HEK293 (cell line): ENCODE measurements around the gene RCOR1.
"Not testable (repeated sequence)": the region's sequence is repeated elsewhere in the genome, so short reads cannot be mapped to it uniquely, and the experiment has no call there.

Experiments
- CTCF ChIA-PET: fragments of 350-600 bp; formaldehyde crosslinking; extraction: SDS; loops from one replicate; lab custom pipeline; 2021; ENCODE audit warnings: antibody characterized with exemption; lab: Yijun Ruan, JAX
- POLR2A ChIA-PET: fragments of 300-600 bp; formaldehyde crosslinking; extraction: SDS; loops from one replicate; lab custom pipeline; 2020; ENCODE audit warnings: antibody characterized with exemption, inconsistent platforms; lab: Yijun Ruan, JAX
- H3K27ac ChIP-seq: fragments of 200-500 bp; sonication (Bioruptor generic); 2 replicates; pipeline ENCODE4 v1.5.1; 2014; ENCODE audit warnings: low read depth, low read length, control low read depth, inconsistent platforms; ENCODE audit errors: extremely low read depth
- H3K36me3 ChIP-seq, 2 experiments: fragments of 200-500 bp in 1 of 2; sonication (Bioruptor generic) in 1 of 2; 1 replicate in 1 of 2; 2 replicates in 1 of 2; pipeline ENCODE4 v1.5.1; 2014 to 2017; ENCODE audit warnings: inconsistent platforms in 2 of 2, low read length in 2 of 2; ENCODE audit not compliant: control insufficient read depth in 2 of 2, insufficient read depth in 1 of 2
- H3K4me1 ChIP-seq: fragments of 200-500 bp; sonication (Bioruptor generic); 2 replicates; pipeline ENCODE4 v1.5.1; 2014; ENCODE audit warnings: mild to moderate bottlenecking, low read length, inconsistent platforms; ENCODE audit not compliant: control insufficient read depth, insufficient read depth
- H3K4me3 ChIP-seq: 2 replicates; pipeline ENCODE4 v1.5.1; 2011; ENCODE audit warnings: low read depth, mild to moderate bottlenecking, control low read depth, low read length, moderate library complexity
- H3K9me3 ChIP-seq: fragments of 200-500 bp; sonication (Bioruptor generic); 2 replicates; pipeline ENCODE4 v1.5.1; 2014; ENCODE audit warnings: low read depth, low read length, inconsistent platforms; ENCODE audit not compliant: control insufficient read depth, insufficient read depth
- MZF1 ChIP-seq: fragments of 450-650 bp; formaldehyde crosslinking; IDR thresholded peaks from 2 replicates; pipeline ENCODE4 v1.5.1; 2017; ENCODE audit warnings: missing biosample characterization, missing genetic modification characterization, borderline replicate concordance
- OVOL3 ChIP-seq: fragments of 450-650 bp; formaldehyde crosslinking; IDR thresholded peaks from 2 replicates; pipeline ENCODE4 v1.5.1; 2016; ENCODE audit warnings: missing biosample characterization, missing genetic modification characterization
- SCRT2 ChIP-seq: fragments of 450-650 bp; formaldehyde crosslinking; IDR thresholded peaks from 2 replicates; pipeline ENCODE4 v1.5.1; 2016; ENCODE audit warnings: missing biosample characterization, missing genetic modification characterization
- SP3 ChIP-seq: fragments of 450-650 bp; formaldehyde crosslinking; IDR thresholded peaks from 2 replicates; pipeline ENCODE4 v1.5.1; 2016; ENCODE audit warnings: missing biosample characterization, missing genetic modification characterization
- SP7 ChIP-seq: fragments of 450-650 bp; formaldehyde crosslinking; IDR thresholded peaks from 2 replicates; pipeline ENCODE4 v1.5.1; 2016; ENCODE audit warnings: missing biosample characterization, missing genetic modification characterization
- ZBTB21 ChIP-seq: fragments of 450-650 bp; formaldehyde crosslinking; IDR thresholded peaks from 2 replicates; pipeline ENCODE4 v1.5.1; 2017; ENCODE audit warnings: missing biosample characterization, missing genetic modification characterization
- ZBTB48 ChIP-seq: fragments of 450-650 bp; formaldehyde crosslinking; IDR thresholded peaks from 2 replicates; pipeline ENCODE4 v1.5.1; 2016; ENCODE audit warnings: missing biosample characterization, missing genetic modification characterization
- ZBTB7A ChIP-seq: fragments of 450-650 bp; formaldehyde crosslinking; IDR thresholded peaks from 2 replicates; pipeline ENCODE4 v1.5.1; 2016; ENCODE audit warnings: low read depth, missing biosample characterization, missing genetic modification characterization
- ZNF16 ChIP-seq: fragments of 450-650 bp; formaldehyde crosslinking; IDR thresholded peaks from 2 replicates; pipeline ENCODE4 v1.5.1; 2016; ENCODE audit warnings: low read depth, missing biosample characterization, missing genetic modification characterization
- ZNF184 ChIP-seq: fragments of 450-650 bp; IDR thresholded peaks from 2 replicates; pipeline ENCODE4 v1.5.1; 2018; ENCODE audit warnings: missing biosample characterization, mild to moderate bottlenecking, missing genetic modification characterization
- ZNF2 ChIP-seq: fragments of 450-650 bp; formaldehyde crosslinking; IDR thresholded peaks from 2 replicates; pipeline ENCODE4 v1.5.1; 2016; ENCODE audit warnings: missing biosample characterization, missing genetic modification characterization
- ZNF214 ChIP-seq: fragments of 450-650 bp; formaldehyde crosslinking; IDR thresholded peaks from 2 replicates; pipeline ENCODE4 v1.5.1; 2017; ENCODE audit warnings: missing biosample characterization, mild to moderate bottlenecking, missing genetic modification characterization, borderline replicate concordance
- ZNF239 ChIP-seq: fragments of 450-650 bp; formaldehyde crosslinking; IDR thresholded peaks from 2 replicates; pipeline ENCODE4 v1.5.1; 2016; ENCODE audit warnings: missing biosample characterization, missing genetic modification characterization
- ZNF292 ChIP-seq: fragments of 450-650 bp; formaldehyde crosslinking; IDR thresholded peaks from 2 replicates; pipeline ENCODE4 v1.5.1; 2016; ENCODE audit warnings: low read depth, missing biosample characterization, missing genetic modification characterization, borderline replicate concordance
- ZNF404 ChIP-seq: fragments of 450-650 bp; formaldehyde crosslinking; IDR thresholded peaks from 2 replicates; pipeline ENCODE4 v1.5.1; 2017; ENCODE audit warnings: missing biosample characterization, missing genetic modification characterization
- ZNF529 ChIP-seq: fragments of 450-650 bp; formaldehyde crosslinking; IDR thresholded peaks from 2 replicates; pipeline ENCODE4 v1.5.1; 2017; ENCODE audit warnings: missing genetic modification characterization, missing biosample characterization; ENCODE audit not compliant: insufficient replicate concordance
- ZNF558 ChIP-seq: fragments of 450-650 bp; formaldehyde crosslinking; IDR thresholded peaks from 2 replicates; pipeline ENCODE4 v1.5.1; 2016; ENCODE audit warnings: missing biosample characterization, missing genetic modification characterization
- ZNF629 ChIP-seq: fragments of 450-650 bp; formaldehyde crosslinking; IDR thresholded peaks from 2 replicates; pipeline ENCODE4 v1.5.1; 2017; ENCODE audit warnings: missing biosample characterization, missing genetic modification characterization
- TF ChIP-seq, protein P1 (sequence below): fragments of 450-650 bp; formaldehyde crosslinking; IDR thresholded peaks from 2 replicates; pipeline ENCODE4 v1.5.1; 2017; ENCODE audit warnings: missing biosample characterization, missing genetic modification characterization
- TF ChIP-seq, protein P2 (sequence below): fragments of 450-650 bp; formaldehyde crosslinking; IDR thresholded peaks from 2 replicates; pipeline ENCODE4 v1.5.1; 2016; ENCODE audit warnings: missing biosample characterization, missing genetic modification characterization
- TF ChIP-seq, protein P3 (sequence below): sonication (generic); formaldehyde crosslinking; IDR thresholded peaks from 2 replicates; pipeline ENCODE4 v1.8.1; 2022; ENCODE audit warnings: mild to moderate bottlenecking, moderate library complexity, missing genetic modification reagents

Gene RCOR1

DNA sequence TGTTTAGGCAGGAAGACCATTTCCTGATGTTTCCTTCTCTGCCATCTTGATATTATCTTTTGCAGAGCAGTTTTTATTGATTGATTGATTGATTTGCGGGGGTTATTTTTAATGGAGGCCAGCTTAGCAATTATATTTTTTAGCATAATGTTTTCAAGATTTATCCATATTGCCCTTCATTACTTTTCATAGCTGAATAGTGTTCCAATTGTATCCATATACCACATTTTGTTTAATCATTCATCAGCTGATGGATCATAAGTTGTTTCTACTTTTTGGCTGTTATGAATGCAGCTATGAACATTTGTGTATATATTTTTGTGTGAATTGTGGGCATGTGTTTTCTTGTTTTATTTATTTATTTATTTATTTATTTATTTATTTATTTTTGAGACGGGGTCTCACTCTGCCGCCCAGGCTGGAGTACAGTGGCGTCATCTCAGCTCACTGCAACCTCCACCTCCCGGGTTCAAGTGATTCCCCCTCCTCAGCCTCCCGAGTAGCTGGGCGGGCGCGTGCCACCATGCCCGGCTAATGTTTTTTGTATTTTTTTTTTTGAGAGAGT lies 20.9 kb upstream of the RCOR1 start (continued):
- TF ChIP-seq ZNF16 (tag by site-specific recombination): no peak
- TF ChIP-seq ZNF2 (tag by site-specific recombination): no peak
- no peak for TF ChIP-seq ZBTB7A (tag by site-specific recombination)
- no peak for TF ChIP-seq ZNF292 (tag by site-specific recombination)
- peak; percentile 51; the same call in 1 of the 2 replicates for TF ChIP-seq ZNF404 (tag by site-specific recombination)
- TF ChIP-seq ZNF239 (tag by site-specific recombination): no peak
- TF ChIP-seq SCRT2 (tag by site-specific recombination): no peak
- no peak for TF ChIP-seq SP3 (tag by site-specific recombination)
- no peak for TF ChIP-seq ZNF529 (tag by site-specific recombination)
- TF ChIP-seq ZNF629 (tag by site-specific recombination): 0 out of 2 replicates have a peak, but pooled peaks have one; percentile 21
- TF ChIP-seq OVOL3 (tag by site-specific recombination): no peak
- TF ChIP-seq ZNF184 (tag by site-specific recombination): no peak
- TF ChIP-seq ZNF214: no peak
- no peak for TF ChIP-seq SP7 (tag by site-specific recombination)
- no peak for TF ChIP-seq MZF1
- no peak for TF ChIP-seq ZBTB21
- TF ChIP-seq ZBTB48 (tag by site-specific recombination): no peak
- TF ChIP-seq, protein P1, sequence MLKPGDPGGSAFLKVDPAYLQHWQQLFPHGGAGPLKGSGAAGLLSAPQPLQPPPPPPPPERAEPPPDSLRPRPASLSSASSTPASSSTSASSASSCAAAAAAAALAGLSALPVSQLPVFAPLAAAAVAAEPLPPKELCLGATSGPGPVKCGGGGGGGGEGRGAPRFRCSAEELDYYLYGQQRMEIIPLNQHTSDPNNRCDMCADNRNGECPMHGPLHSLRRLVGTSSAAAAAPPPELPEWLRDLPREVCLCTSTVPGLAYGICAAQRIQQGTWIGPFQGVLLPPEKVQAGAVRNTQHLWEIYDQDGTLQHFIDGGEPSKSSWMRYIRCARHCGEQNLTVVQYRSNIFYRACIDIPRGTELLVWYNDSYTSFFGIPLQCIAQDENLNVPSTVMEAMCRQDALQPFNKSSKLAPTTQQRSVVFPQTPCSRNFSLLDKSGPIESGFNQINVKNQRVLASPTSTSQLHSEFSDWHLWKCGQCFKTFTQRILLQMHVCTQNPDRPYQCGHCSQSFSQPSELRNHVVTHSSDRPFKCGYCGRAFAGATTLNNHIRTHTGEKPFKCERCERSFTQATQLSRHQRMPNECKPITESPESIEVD (tag by site-specific recombination): no peak
- TF ChIP-seq ZNF558 (tag by site-specific recombination): no peak
- TF ChIP-seq, protein P2, sequence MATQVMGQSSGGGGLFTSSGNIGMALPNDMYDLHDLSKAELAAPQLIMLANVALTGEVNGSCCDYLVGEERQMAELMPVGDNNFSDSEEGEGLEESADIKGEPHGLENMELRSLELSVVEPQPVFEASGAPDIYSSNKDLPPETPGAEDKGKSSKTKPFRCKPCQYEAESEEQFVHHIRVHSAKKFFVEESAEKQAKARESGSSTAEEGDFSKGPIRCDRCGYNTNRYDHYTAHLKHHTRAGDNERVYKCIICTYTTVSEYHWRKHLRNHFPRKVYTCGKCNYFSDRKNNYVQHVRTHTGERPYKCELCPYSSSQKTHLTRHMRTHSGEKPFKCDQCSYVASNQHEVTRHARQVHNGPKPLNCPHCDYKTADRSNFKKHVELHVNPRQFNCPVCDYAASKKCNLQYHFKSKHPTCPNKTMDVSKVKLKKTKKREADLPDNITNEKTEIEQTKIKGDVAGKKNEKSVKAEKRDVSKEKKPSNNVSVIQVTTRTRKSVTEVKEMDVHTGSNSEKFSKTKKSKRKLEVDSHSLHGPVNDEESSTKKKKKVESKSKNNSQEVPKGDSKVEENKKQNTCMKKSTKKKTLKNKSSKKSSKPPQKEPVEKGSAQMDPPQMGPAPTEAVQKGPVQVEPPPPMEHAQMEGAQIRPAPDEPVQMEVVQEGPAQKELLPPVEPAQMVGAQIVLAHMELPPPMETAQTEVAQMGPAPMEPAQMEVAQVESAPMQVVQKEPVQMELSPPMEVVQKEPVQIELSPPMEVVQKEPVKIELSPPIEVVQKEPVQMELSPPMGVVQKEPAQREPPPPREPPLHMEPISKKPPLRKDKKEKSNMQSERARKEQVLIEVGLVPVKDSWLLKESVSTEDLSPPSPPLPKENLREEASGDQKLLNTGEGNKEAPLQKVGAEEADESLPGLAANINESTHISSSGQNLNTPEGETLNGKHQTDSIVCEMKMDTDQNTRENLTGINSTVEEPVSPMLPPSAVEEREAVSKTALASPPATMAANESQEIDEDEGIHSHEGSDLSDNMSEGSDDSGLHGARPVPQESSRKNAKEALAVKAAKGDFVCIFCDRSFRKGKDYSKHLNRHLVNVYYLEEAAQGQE (tag by site-specific recombination): 0 out of 2 replicates have a peak, but pooled peaks have one; percentile 43
- TF ChIP-seq, protein P3, sequence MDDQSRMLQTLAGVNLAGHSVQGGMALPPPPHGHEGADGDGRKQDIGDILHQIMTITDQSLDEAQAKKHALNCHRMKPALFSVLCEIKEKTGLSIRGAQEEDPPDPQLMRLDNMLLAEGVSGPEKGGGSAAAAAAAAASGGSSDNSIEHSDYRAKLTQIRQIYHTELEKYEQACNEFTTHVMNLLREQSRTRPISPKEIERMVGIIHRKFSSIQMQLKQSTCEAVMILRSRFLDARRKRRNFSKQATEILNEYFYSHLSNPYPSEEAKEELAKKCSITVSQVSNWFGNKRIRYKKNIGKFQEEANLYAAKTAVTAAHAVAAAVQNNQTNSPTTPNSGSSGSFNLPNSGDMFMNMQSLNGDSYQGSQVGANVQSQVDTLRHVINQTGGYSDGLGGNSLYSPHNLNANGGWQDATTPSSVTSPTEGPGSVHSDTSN (CRISPR knock-in tag): no peak
- TF ChIP-seq, all 188 proteins: peak for 20

DNA sequence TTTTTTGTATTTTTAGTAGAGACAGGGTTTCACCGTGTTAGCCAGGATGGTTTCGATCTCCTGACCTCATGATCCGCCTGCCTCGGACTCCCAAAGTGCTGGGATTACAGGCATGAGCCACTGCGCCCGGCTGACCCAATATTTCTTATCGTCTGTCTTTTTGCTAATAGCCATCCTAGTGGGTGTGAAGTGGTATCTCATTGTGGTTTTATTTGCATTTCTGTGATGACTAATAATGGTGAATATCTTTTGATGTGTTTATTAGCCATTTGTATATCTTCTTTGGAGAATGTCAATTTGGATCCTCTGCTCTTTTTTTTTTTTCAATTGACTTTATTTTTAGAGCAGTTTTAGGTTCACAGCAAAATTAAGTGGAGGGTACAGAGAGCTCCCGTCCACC lies 19.3 kb upstream of the RCOR1 start:
- POLR2A ChIA-PET: interaction anchor here (0.6 kb wide), 1 partner anchor 622 kb away, joined by 5 read pairs; no protein-coding TSS in a partner anchor
- CTCF ChIA-PET: not testable (repeated sequence)

More for the DNA sequence above, 19.3 kb upstream of the RCOR1 start:
- H3K9me3 ChIP-seq, H3K4me1 ChIP-seq, H3K4me3 ChIP-seq, H3K36me3 ChIP-seq, H3K27ac ChIP-seq: not testable (repeated sequence)
